Adrenal gland (tissue), 5 donors: ENCODE data around the gene ADGRL1.
"Not testable (repeated sequence)": the region's sequence is repeated elsewhere in the genome, so short reads cannot be mapped to it uniquely, and the experiment has no call there.

ENCODE experiments used
- CTCF ChIP-seq, 6 experiments: fragments of 450-650 bp in 4 of 6; fragments of 200-600 bp in 2 of 6; sonication (generic) in 1 of 6; IDR thresholded peaks; 1 replicate in 5 of 6; 2 replicates in 1 of 6; pipeline versions ENCODE4 v1.5.1 to v1.8.0; 2016 to 2021; ENCODE audit warnings: antibody characterized with exemption in 6 of 6, mild to moderate bottlenecking in 2 of 6, moderate library complexity in 1 of 6
- POLR2A ChIP-seq, 2 donors: fragments of 450-650 bp; IDR thresholded peaks; one replicate each; pipeline ENCODE4 v1.6.1; 2017; ENCODE audit warnings: antibody characterized with exemption in 2 of 2, mild to moderate bottlenecking in 2 of 2, moderate library complexity in 1 of 2
- donor health status: DM: no; HTN: no; CAD: no.

GRCh38 chr19:14201481-14201880, 4.5 kb downstream of the ADGRL1 start:
- not testable (repeated sequence) for TF ChIP-seq POLR2A, CTCF (IDR thresholded peaks at IDR 0.05)
